ENCODE data around the gene LATS2. TPM values are rescaled to one million over a fixed set of nuclear protein-coding genes. Genes with fewer than 3 reads are reported as not detected.

LATS2 gene
- total and polyA plus RNA-seq, 3 donors from 2014 or later: 35.6 to 40.2 (median 36.5) TPM

DNA sequence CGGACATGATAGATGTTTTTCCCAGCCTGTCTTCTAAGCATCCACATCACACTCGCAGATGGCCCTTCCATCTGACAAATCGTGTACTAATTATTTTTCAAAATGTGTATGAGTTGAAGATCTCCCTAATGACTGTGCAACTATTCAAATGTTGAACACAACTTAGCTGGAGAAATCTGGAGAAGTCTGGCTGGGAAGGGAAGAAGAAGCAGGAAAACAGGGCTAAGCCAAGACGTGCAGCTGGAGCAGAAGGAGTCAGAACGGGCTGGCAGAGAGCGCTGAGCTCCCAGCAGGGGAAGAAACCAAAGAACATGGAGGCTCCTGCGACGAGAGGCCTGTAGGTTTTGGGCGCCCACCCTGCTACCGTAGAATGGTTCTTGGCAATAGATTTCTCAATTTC lies 13.2 kb upstream of the LATS2 start:
- TF ChIP-seq, protein P1, sequence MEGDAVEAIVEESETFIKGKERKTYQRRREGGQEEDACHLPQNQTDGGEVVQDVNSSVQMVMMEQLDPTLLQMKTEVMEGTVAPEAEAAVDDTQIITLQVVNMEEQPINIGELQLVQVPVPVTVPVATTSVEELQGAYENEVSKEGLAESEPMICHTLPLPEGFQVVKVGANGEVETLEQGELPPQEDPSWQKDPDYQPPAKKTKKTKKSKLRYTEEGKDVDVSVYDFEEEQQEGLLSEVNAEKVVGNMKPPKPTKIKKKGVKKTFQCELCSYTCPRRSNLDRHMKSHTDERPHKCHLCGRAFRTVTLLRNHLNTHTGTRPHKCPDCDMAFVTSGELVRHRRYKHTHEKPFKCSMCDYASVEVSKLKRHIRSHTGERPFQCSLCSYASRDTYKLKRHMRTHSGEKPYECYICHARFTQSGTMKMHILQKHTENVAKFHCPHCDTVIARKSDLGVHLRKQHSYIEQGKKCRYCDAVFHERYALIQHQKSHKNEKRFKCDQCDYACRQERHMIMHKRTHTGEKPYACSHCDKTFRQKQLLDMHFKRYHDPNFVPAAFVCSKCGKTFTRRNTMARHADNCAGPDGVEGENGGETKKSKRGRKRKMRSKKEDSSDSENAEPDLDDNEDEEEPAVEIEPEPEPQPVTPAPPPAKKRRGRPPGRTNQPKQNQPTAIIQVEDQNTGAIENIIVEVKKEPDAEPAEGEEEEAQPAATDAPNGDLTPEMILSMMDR (IDR thresholded peaks at IDR 0.05): no peak
- TF ChIP-seq POLR2A (IDR thresholded peaks at IDR 0.05): no peak
- H3K27me3 ChIP-seq: no peaks in the 10 kb centered on the region
- intact Hi-C loops (cut with DNase I; ENCODE audit: low total_unique reads): no loop called here
- H3K27ac ChIP-seq: peak overlapping the region; percentile 78 to 83
- no peaks in the 10 kb centered on the region for H3K9me3 ChIP-seq
- peaks cover 6% of the 10 kb centered on the region for H3K4me1 ChIP-seq
- peak; percentile 46 for DNase-seq
- no peaks in the 10 kb centered on the region for H3K36me3 ChIP-seq (ENCODE audit: low read depth, missing control alignments)
- WGBS, 2 donors: 29 to 34% methylated on average over 10 of the region's 10 CpGs
- no peak overlapping the region for H3K4me3 ChIP-seq

DNA sequence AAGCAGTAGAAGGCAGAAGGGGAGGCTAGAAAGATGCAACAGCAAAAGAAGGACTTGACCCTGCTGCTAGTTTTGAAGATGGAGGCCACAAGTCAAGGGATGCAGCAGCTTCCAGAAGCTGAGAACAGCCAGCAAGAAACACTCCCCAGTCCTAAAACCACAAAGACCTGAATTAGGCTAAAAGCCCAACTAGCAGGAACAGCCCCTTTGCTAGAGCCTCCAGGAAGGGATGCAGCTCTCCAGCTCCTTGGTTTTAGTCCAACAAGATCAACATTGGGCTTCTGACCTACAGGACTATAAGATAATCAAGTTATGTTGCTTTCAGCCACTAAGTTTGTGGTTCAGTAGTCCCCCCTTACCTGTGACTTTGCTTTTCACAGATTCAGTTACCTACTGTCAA lies 10.5 kb upstream of the LATS2 start:
- TF ChIP-seq POLR2A (IDR thresholded peaks at IDR 0.05): no peak
- TF ChIP-seq, protein P1 (IDR thresholded peaks at IDR 0.05): no peak
- H3K36me3 ChIP-seq (ENCODE audit: low read depth, missing control alignments): no peaks in the 10 kb centered on the region
- intact Hi-C loops (cut with DNase I; ENCODE audit: low total_unique reads): no loop called here
- no peak overlapping the region for H3K4me3 ChIP-seq
- H3K27me3 ChIP-seq: no peaks in the 10 kb centered on the region
- DNase-seq: no peak
- peaks cover 6% of the 10 kb centered on the region for H3K4me1 ChIP-seq
- H3K27ac ChIP-seq: no peak overlapping the region
- no peaks in the 10 kb centered on the region for H3K9me3 ChIP-seq

DNA sequence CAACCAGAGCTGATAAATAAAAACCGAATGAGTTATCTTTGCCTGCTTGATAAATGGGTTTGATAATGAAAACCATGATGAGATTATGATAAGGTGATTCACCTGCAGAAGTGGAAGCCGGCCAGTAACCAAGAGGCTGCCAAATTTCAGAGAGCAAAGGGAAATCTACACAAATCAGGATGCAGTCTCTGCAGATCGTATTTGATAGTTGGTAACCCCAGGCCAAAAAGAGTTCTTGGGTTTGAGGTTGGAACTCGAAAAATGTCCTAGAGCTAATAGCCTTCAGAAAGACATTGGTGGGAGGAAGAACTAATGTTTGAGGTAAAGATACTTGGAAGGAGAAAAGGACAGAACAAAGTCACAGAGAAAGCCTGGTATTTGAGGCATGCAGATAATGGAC lies 9.6 kb upstream of the LATS2 start:
- Histone ChIP-seq H3K4me1 (peaks cover 6% of the 10 kb centered on the region), H3K27me3 (no peaks in the 10 kb centered on the region), H3K9me3 (no peaks in the 10 kb centered on the region), H3K4me3 (no peak overlapping the region), H3K36me3 (ENCODE audit: low read depth, missing control alignments) (no peaks in the 10 kb centered on the region), H3K27ac (no peak overlapping the region)
- intact Hi-C loops (cut with DNase I; ENCODE audit: low total_unique reads): no loop called here
- 72 to 77% methylated on average over 4 of the region's 4 CpGs for WGBS, 2 donors
- no peak for DNase-seq
- no peak for TF ChIP-seq POLR2A (IDR thresholded peaks at IDR 0.05)
- TF ChIP-seq, protein P1 (IDR thresholded peaks at IDR 0.05): no peak

DNA sequence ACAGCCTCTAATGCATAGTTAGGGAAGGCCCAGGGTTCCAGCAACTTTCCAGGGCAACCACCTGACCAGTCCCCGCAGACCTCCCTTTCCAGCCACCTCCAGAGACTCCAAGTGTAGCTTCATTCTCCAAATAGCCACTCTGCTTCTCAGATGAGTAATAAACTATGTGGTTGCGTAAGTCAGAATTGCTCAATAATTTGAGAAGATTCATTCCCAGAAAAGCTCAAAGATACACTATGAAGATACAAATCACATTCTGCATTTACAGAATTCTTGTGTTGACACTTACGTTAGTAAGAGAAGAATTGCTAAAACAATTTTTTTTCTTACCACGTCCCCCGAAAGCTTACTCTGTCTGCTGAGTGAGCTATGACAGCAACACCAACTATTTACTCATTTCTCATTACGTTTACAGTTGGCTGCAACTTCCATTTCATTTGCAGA lies 8.2 kb upstream of the LATS2 start:
- TF ChIP-seq, protein P1 (IDR thresholded peaks at IDR 0.05): no peak
- no peak for TF ChIP-seq POLR2A (IDR thresholded peaks at IDR 0.05)
- Histone ChIP-seq H3K36me3 (ENCODE audit: low read depth, missing control alignments) (no peaks in the 10 kb centered on the region), H3K4me3 (no peak overlapping the region), H3K4me1 (no peaks in the 10 kb centered on the region), H3K27me3 (no peaks in the 10 kb centered on the region), H3K27ac (no peak overlapping the region), H3K9me3 (no peaks in the 10 kb centered on the region)
- intact Hi-C loops (cut with DNase I; ENCODE audit: low total_unique reads): no loop called here
- DNase-seq: no peak
- WGBS, 2 donors: 74 to 89% methylated on average over 6 of the region's 6 CpGs

DNA sequence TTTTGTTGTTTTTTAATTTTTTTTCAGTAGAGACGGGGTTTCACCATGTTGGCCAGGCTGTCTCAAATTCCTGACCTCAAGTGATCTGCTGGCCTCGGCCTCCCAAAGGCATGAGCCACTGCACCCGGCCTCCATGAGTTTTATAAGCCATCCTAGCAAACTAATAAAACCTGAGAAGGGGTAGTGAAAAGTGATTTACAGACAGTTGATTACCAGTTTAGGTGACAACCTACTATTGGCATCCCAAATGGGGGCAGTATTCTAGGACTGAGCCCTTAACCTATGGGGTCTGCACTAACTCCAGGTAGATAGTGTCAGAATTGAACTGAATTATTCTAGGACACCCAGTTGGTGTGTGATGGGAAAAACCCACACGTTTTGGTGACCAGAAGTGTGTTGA lies 6.5 kb upstream of the LATS2 start:
- no peak overlapping the region for H3K27ac ChIP-seq
- DNase-seq: no peak
- no peaks in the 10 kb centered on the region for H3K9me3 ChIP-seq
- no peaks in the 10 kb centered on the region for H3K4me1 ChIP-seq
- H3K27me3 ChIP-seq: no peaks in the 10 kb centered on the region
- no peak for TF ChIP-seq POLR2A (IDR thresholded peaks at IDR 0.05)
- TF ChIP-seq, protein P1 (IDR thresholded peaks at IDR 0.05): no peak
- 80 to 87% methylated on average over 4 of the region's 4 CpGs for WGBS, 2 donors
- intact Hi-C loops (cut with DNase I; ENCODE audit: low total_unique reads): no loop called here
- H3K4me3 ChIP-seq: no peak overlapping the region
- no peaks in the 10 kb centered on the region for H3K36me3 ChIP-seq (ENCODE audit: low read depth, missing control alignments)

Measured in testis (tissue), 3 donors.